ENCODE measurements around the gene NLRC3. TPM values are rescaled to one million over a fixed set of nuclear protein-coding genes. Genes with fewer than 3 reads are reported as not detected.

Gene NLRC3
- not detected in 2 replicates for total RNA-seq

GRCh38 chr16:3577302-3577752 lies at the start of gene NLRC3:
Gene NLRC3, minus strand, starts transcription at chr16:3577403. Its CDS starts 12,367 bp downstream, at chr16:3565036.

GRCh38 chr16:3611146-3611975 lies 34.2 kb upstream of the NLRC3 start, which contains the start of gene SLX4:
Gene SLX4, minus strand, starts transcription at chr16:3611606. Its CDS starts 2,642 bp downstream, at chr16:3608964.

GRCh38 chr16:3495176-3495575 lies 82.0 kb downstream of the NLRC3 start, which contains the start of gene C16orf90:
Gene C16orf90, minus strand, starts transcription at chr16:3495489. Its CDS starts 68 bp downstream, at chr16:3495421.

Other genes with a start within 250 kb of the NLRC3 start
- gene OR2C1, start 221.5 kb downstream of the NLRC3 start, total RNA-seq: not detected in 2 replicates
- gene ZSCAN32, start 176.4 kb downstream of the NLRC3 start, total RNA-seq: 7.1 and 10.4 TPM in 2 replicates
- gene ZNF174, start 176.2 kb downstream of the NLRC3 start, total RNA-seq: 6.6 and 9.6 TPM in 2 replicates
- 1.1 and 1.2 TPM in 2 replicates for gene ZNF597, start 133.9 kb downstream of the NLRC3 start, total RNA-seq
- 9.5 and 11.3 TPM in 2 replicates for gene NAA60, start 133.7 kb downstream of the NLRC3 start, total RNA-seq
- not detected in 2 replicates for gene C16orf90, start 81.9 kb downstream of the NLRC3 start, total RNA-seq
- gene CLUAP1, start 76.4 kb downstream of the NLRC3 start, total RNA-seq: 17.9 and 23.2 TPM in 2 replicates
- 5.7 and 6.1 TPM in 2 replicates for gene SLX4, start 34.2 kb upstream of the NLRC3 start, total RNA-seq
- 3.5 and 7.2 TPM in 2 replicates for gene DNASE1, start 77.3 kb upstream of the NLRC3 start, total RNA-seq
- 96.8 and 156 TPM in 2 replicates for gene TRAP1, start 140.1 kb upstream of the NLRC3 start, total RNA-seq